SU-DHL-6 (cell line): ENCODE data around the gene FAM177B.

Experiments used
- H2AFZ ChIP-seq: fragments of 200-600 bp; sonication (generic); 2 replicates; pipeline ENCODE4 v1.6.1; 2014; ENCODE audit warnings: low read depth, mild to moderate bottlenecking, moderate library complexity, mixed read lengths, antibody characterized with exemption, low read length; ENCODE audit not compliant: severe bottlenecking
- H3F3A ChIP-seq: fragments of 200-600 bp; shearing (Covaris generic); 2 replicates; pipeline ENCODE4 v1.6.0; 2016; ENCODE audit warnings: antibody characterized with exemption, mild to moderate bottlenecking; ENCODE audit not compliant: insufficient read depth
- H3K27ac ChIP-seq: fragments of 200-600 bp; sonication (generic); 2 replicates; pipeline ENCODE4 v1.5.1; 2016; ENCODE audit warnings: low read depth, mild to moderate bottlenecking, low read length, moderate library complexity, mixed read lengths
- H3K27me3 ChIP-seq: fragments of 200-600 bp; sonication (generic), shearing (Covaris generic); 2 replicates; pipeline ENCODE4 v1.6.0; 2014; ENCODE audit warnings: mild to moderate bottlenecking, low read length
- H3K36me3 ChIP-seq: fragments of 200-600 bp; sonication (generic); 2 replicates; pipeline ENCODE4 v1.6.1; 2014; ENCODE audit warnings: mild to moderate bottlenecking, low read length, mixed read lengths
- H3K4me2 ChIP-seq: fragments of 300-600, 200-600 bp; shearing (Covaris generic), sonication (generic); 2 replicates; pipeline ENCODE4 v1.6.0; 2014; ENCODE audit warnings: low read length, low read depth, mild to moderate bottlenecking; ENCODE audit not compliant: poor library complexity, severe bottlenecking
- H3K4me3 ChIP-seq: fragments of 200-600 bp; sonication (generic); 2 replicates; pipeline ENCODE4 v1.5.1; 2014; ENCODE audit warnings: antibody characterized with exemption, low read length, mild to moderate bottlenecking, mixed read lengths; ENCODE audit not compliant: insufficient read depth, poor library complexity, severe bottlenecking
- H3K79me2 ChIP-seq: fragments of 200-600 bp; sonication (generic); 2 replicates; pipeline ENCODE4 v1.6.1; 2014; ENCODE audit warnings: mild to moderate bottlenecking, low read length, moderate library complexity; ENCODE audit not compliant: insufficient read depth
- H3K9ac ChIP-seq: fragments of 200-600 bp; sonication (generic); 2 replicates; pipeline ENCODE4 v1.7.0; 2014; ENCODE audit warnings: mild to moderate bottlenecking, low read length
- H3K9me2 ChIP-seq: fragments of 200-600 bp; sonication (generic); replicated peaks from 2 replicates; pipeline ENCODE4 v1.6.1; 2014; ENCODE audit warnings: low read length; ENCODE audit not compliant: insufficient read depth
- H3K9me3 ChIP-seq: fragments of 200-600 bp; sonication (generic); 2 replicates; pipeline ENCODE4 v1.6.1; 2014; ENCODE audit warnings: low read length, mixed read lengths; ENCODE audit not compliant: insufficient read depth
- H4K20me1 ChIP-seq: fragments of 200-600 bp; sonication (generic); 2 replicates; pipeline ENCODE4 v1.6.1; 2014; ENCODE audit warnings: low read depth, mild to moderate bottlenecking, antibody characterized with exemption, low read length, moderate library complexity, mixed read lengths
- CTCF ChIP-seq: fragments of 200-600 bp; sonication (generic); IDR thresholded peaks from one replicate; pipeline ENCODE4 v1.5.1; 2017; ENCODE audit warnings: antibody characterized with exemption, mild to moderate bottlenecking, low read length, moderate library complexity; ENCODE audit not compliant: insufficient read depth, poor library complexity, severe bottlenecking
- EZH2phosphoT487 ChIP-seq: fragments of 200-600 bp; sonication (generic), shearing (Covaris generic); conservative IDR thresholded peaks from 2 replicates; pipeline ENCODE4 v1.6.1; 2018; ENCODE audit warnings: mild to moderate bottlenecking, antibody characterized with exemption, low read length, moderate library complexity, mixed read lengths

FAM177B gene

GRCh38 chr1:222767152-222767571, 30.2 kb downstream of the FAM177B start:
- Histone ChIP-seq H3K79me2 (no peaks in the 10 kb centered on the region), H3K36me3 (no peaks in the 10 kb centered on the region), H3F3A (no peaks in the 10 kb centered on the region), H3K9me2 (no peaks in the 10 kb centered on the region), H3K4me2 (no peak overlapping the region), H3K9ac (no peak overlapping the region), H3K27me3 (no peaks in the 10 kb centered on the region), H4K20me1 (no peaks in the 10 kb centered on the region), H3K9me3 (peaks cover 10% of the 10 kb centered on the region; the same call in 1 of the 2 replicates), H3K27ac (no peak overlapping the region), H3K4me3 (no peak overlapping the region), H2AFZ (no peak overlapping the region)
- no peak for TF ChIP-seq CTCF
- no peak for TF ChIP-seq EZH2phosphoT487

GRCh38 chr1:222768592-222768991, 31.6 kb downstream of the FAM177B start:
- Histone ChIP-seq H3K9ac (no peak overlapping the region), H3F3A (no peaks in the 10 kb centered on the region; the same call in 1 of the 2 replicates), H2AFZ (no peak overlapping the region), H3K27me3 (no peaks in the 10 kb centered on the region), H3K27ac (no peak overlapping the region), H3K9me2 (no peaks in the 10 kb centered on the region), H3K4me3 (no peak overlapping the region), H3K4me2 (no peak overlapping the region), H4K20me1 (no peaks in the 10 kb centered on the region), H3K9me3 (peaks cover 10% of the 10 kb centered on the region; the same call in 1 of the 2 replicates), H3K36me3 (no peaks in the 10 kb centered on the region), H3K79me2 (no peaks in the 10 kb centered on the region)
- TF ChIP-seq EZH2phosphoT487 (no peak), CTCF (no peak)

- no peak overlapping the region for H2AFZ ChIP-seq
- no peak overlapping the region for H3K4me2 ChIP-seq
- no peaks in the 10 kb centered on the region; the same call in 1 of the 2 replicates for H3F3A ChIP-seq
- no peak overlapping the region for H3K4me3 ChIP-seq
- H4K20me1 ChIP-seq: no peaks in the 10 kb centered on the region
- H3K36me3 ChIP-seq: no peaks in the 10 kb centered on the region
- no peak overlapping the region for H3K9ac ChIP-seq
- TF ChIP-seq CTCF (no peak), EZH2phosphoT487 (no peak)
- no peaks in the 10 kb centered on the region for H3K9me2 ChIP-seq
- no peaks in the 10 kb centered on the region for H3K79me2 ChIP-seq
- no peaks in the 10 kb centered on the region for H3K27me3 ChIP-seq
- peaks cover 10% of the 10 kb centered on the region; the same call in 1 of the 2 replicates for H3K9me3 ChIP-seq
- H3K27ac ChIP-seq: no peak overlapping the region
These were observed 32.2 kb downstream of the FAM177B start for GRCh38 chr1:222769181-222769580.
